ENCODE data around the gene CHI3L2.
"Not testable (repeated sequence)": the region's sequence is repeated elsewhere in the genome, so short reads cannot be mapped to it uniquely, and the experiment has no call there.

The CHI3L2 gene

DNA sequence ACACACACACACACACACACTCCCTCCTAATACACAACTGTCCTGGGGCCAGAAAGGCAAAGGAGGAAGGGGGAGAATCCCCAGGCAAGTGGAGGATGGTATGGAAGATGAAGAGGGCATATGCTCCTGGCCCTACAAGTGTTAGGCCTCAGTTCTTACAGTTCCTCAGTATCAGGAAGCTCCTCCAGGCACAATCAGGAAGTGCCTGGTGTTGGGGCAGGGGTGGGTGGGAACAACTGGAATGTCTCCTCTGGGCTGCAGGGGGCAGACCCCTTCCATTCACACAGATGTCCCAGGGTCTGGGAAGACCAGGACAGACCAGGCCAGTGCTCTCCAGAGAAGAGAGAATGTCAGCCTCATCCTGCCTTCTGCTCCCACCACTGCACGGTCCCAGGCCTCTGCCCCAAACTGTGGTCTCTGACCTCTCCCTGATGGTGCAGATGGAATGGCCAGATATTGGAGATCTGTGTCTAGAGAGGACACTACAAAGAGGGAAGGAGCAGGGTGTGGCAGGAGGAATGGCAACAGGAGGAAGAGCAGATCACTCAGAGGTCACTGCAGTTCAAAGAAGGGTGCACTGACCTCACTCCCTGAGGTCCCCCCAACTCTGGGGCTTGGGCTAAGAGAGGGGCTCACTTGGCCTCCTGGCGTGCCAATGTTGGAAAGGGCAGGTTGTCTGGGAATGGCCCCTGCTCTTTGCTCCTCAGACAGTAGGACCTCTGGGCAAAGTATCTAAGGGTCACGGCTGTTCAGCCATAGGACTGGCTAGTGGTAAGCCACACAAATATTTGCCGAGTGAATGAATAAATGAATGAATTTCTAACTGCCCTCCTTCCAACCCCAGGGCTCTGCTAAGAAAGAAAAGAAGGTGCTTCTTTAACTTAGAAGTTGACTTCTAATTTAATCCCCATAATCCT is 24.5 kb upstream of the CHI3L2 start:
- no peak for DNase-seq

DNA sequence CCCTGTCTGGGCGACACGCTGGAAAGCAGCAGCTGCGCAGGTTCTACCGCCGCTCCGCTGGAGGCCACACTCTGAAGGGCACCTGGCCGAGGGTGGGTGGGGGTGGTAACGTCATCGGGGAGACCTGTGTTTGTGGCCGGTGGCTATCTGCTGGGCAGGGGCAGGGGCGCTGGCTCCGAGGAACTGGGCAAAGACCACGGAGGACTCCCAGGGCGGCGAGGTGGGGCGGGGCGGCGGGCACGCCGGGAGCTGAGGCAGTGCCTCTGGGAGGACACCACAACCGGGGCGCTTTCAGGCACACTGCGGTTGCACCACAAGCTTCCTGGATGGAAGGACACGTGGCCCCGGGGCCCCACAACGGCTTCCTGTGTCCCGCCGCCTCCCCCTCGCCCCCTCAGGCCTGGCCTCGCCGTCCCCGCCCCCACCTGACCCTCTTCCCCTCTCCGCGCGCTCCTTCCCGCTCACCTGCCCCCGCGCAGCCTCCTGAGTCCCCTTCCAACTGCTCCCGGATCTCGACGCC is 23.8 kb upstream of the CHI3L2 start:
- DNase-seq = peak; percentile 77 to 82

GRCh38 chr1:111204201-111204982 is 23.1 kb upstream of the CHI3L2 start:
- peak; percentile 65 to 72 for DNase-seq

DNA sequence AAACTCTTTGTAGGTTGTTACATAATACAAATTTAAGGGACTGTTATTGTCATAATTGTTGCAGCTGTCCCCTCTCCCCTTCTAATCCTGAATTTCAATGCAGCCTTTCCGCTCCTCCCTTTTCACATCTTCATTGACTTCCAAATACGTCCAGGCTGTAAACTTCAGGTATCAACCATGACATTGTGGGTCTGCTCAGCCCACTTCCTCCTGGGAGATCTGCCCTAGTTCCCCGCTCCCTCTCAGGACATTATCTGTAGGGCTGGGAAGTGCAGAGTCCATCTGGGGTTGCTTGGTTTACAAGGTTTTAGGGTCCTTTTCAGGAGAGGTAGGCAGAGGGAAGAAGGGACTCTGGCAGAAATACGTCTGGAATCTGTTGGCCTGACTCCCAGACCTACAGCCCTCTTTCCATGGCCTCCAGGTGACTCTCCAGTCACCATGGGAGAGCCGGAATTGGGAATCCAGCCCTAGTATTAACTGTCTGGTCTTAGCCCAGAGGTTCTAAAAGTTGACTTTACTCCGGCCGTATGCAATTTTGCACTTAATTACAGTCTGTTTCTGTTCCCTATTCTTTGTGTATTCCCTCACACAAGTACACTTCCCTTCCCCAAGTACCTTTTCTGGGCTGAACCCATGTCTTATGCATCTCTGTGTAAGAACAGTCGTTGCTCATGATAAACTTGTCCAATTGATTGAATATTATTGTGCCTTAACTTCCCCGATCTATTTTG is 22.4 kb upstream of the CHI3L2 start:
- no peak for DNase-seq

GRCh38 chr1:111205714-111206050 is 21.8 kb upstream of the CHI3L2 start:
- no peak for DNase-seq

DNA sequence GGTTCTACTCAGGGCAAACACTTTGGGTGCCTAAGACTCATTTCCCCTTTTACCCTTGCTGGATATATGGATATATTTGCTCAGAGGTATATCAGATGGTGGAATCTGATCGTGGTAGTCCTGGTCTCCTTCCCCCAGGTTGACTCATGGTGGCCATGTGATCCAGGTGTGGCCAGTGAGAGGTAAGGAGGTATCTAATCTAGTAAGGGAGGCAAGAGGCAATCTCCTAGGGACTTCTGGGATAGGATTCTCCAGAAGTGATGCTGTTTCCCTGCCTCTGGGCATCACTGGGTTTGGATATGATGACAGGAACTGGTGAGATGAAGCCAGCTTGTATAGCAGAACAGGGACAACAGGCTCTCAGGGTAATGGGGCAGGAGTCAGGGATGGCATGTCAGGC is 18.6 kb upstream of the CHI3L2 start:
- no peak for DNase-seq

DNA sequence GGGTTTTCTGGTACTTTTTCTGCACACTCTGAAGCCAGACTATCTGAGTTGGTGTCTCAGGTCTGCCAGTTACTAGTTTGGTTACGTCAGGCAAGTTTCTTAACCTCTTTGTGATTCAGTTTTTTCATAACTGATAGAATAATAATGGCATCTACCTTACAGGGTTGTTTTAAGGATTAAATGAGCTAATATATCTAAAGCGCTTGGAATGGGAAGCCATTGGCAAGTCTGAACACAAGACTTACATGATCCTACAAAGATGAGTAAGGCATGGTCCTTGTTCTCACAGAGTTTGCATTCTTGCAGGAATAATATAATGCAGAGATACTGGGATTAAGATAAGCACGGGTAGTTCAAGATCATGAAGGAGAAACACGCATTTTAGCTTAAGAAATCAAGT is 17.9 kb upstream of the CHI3L2 start:
- no peak for DNase-seq

DNA sequence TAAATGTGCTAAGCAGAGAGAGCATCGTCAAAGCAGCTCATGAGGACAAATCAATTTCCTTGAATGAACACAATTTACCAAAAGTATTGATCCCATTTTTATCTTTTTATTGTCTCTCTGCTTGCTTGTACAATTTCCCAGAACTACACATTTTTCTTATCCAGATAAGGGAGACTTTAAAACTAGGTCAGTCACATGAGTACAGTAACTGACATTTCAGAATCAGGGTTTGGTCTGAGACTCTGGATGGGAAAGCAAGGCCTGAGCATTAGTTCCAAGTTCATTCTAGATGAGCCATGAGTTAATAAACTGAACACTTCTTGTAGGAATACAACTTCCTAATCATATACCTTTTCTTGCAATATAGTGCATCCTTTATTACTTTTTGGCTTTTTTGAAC is 15.6 kb upstream of the CHI3L2 start:
- DNase-seq = no peak

- no peak for DNase-seq
These were observed 14.7 kb upstream of the CHI3L2 start for GRCh38 chr1:111212634-111213335.

- DNase-seq = no peak
These were observed 14.1 kb upstream of the CHI3L2 start for GRCh38 chr1:111213412-111213811.

DNA sequence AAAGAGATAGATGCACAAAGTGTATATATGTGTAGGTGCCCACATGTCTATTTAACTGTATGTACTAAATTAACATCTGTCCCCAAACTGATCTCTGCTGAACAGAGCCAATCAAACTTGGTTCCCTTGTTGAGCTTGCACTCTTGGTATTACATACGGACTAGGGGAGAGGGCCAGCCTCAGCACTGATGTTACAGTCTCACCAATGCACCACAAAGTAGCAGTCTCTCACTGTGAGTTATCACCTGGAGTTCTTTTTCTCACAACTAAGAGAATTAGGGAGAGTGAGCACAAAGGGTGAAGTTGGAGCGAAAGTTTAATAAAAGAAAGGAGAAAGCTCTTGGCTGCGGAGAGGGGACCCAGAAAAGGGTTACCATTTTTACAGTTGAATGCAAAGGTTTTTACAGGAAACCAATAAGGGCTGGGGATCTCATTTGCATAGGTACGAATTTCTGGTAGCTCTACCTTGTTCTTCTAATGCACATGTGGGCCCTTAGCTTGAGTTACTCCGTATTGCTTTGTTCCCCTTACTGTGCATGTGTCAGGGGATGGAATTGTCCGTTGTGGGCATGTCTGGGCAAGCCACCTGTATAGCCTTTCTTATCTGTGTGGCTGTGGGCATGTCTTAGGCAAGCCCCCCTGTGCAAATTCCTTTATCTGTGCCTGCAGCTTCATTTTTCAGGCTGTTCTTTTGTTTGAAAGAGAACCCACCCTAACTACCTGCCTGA is 13.3 kb upstream of the CHI3L2 start:
- DNase-seq = no peak

DNA sequence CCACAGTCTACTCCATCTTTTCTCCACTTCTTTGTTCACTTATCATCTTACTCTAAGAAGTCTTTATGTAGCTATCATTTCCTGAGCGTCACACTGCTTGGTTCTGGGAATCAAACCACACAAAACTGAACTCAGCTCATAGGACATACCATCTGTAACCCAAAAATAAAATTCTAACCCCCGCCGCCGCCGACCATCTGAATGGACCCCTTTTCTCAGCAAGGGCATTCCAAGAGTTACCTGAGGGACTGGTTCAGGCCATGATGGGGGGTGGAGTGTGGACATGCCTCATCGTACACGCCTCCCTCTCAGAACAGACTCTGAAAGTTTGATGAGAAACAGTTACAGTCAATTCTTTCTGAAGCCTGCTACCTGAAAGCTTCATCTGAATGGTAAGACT is 12.6 kb upstream of the CHI3L2 start:
- peak in 1 of 2 experiments; percentile 53 for DNase-seq

- not testable (repeated sequence) for DNase-seq
These were observed 12.2 kb upstream of the CHI3L2 start for GRCh38 chr1:111215285-111215684.

GRCh38 chr1:111216751-111217150 is 10.8 kb upstream of the CHI3L2 start:
- DNase-seq = no peak

- DNase-seq = no peak
These were observed 10.2 kb upstream of the CHI3L2 start for GRCh38 chr1:111217183-111217910.

GRCh38 chr1:111218701-111219556 is 8.6 kb upstream of the CHI3L2 start:
- no peak for DNase-seq

DNA sequence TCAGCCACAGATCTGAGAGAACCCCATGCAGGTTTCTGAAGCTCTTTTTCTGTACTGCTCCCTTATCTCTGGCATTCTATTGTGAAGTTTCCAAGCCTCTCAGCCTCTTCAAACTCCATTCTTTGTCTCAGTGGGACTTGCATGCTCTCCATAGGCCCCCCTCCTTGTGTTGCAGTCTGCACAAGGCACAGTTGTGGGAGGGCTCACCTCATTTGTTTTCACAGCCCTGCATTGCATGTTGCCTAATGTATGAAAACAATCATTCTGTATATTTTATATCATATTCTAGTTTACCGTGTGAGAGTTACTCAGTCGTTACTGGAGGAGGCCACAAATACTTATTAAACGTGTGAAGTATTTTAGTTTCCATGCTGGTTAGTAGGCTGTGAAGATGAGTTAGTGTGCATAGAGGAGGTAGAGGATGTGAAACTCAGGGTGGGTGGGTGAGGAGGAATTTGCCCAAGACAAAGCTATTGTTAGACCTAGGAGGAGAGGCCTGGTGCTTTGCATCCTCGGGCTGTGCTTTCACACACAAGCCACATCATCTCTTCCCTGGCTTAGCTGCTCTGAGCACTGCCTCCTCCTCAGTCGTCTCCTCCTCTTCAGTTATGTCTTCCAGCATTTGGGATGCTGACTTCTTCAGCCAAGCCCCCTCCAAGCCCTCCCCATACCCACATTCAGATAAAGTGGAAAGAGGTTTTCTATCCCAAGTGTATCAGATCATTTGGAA is 7.8 kb upstream of the CHI3L2 start:
- peak in 1 of 2 experiments; percentile 42 for DNase-seq

DNA sequence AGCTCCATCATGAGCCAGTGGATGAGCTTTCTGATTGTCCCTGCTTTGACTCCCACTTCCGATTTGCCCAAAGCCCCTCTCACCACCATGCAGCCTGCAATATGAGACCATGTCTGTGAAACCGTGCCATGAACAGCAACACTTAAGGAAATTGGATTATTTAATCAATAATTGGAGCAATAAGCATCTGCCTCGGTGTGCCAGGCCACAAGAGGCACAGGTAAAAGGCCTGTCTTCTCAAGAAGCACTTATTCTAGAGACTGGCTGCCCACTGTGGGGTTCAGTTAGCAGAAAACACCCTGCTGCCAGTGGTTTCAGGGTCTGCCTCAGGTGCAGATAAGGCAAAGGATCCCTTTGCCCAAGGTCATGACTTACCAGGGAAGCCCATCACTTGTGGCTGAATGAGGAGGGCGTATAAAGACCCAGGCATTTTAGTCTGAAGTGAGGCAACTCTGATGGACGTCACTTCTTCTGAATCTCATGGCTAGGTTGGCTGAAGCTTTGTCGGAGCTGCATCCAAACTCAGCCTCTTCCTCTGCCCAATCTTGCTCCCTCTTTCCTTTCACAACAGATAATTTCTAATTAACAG is 7.1 kb upstream of the CHI3L2 start:
- DNase-seq = no peak

- no peak for DNase-seq
These were observed 6.3 kb upstream of the CHI3L2 start for GRCh38 chr1:111221276-111221632.
